GM18951 (cell line): ENCODE measurements around the gene PDLIM5.

Source experiments
- POLR2A ChIP-seq: IDR thresholded peaks from 4 replicates; pipeline ENCODE4 v1.6.1; 2011; ENCODE audit warnings: mild to moderate bottlenecking; ENCODE audit not compliant: insufficient read length, insufficient read depth; ENCODE audit errors: extremely low read depth
- in situ Hi-C: fragments of 300-500 bp; cut with MboI; formaldehyde crosslinking; loops from one replicate; pipeline ENCODE4 v1.12.0; 2022; ENCODE audit warnings: low sequenced_read_pairs, mixed read lengths, inconsistent platforms; ENCODE audit not compliant: unreplicated experiment

PDLIM5 gene

GRCh38 chr4:94413085-94413840, 38.5 kb upstream of the PDLIM5 start:
- no peak for TF ChIP-seq POLR2A
- in situ Hi-C loops = no loop called here

GRCh38 chr4:94414907-94415306, 36.8 kb upstream of the PDLIM5 start:
- in situ Hi-C loops = no loop called here
- no peak for TF ChIP-seq POLR2A

GRCh38 chr4:94415448-94415847, 36.3 kb upstream of the PDLIM5 start:
- in situ Hi-C loops = no loop called here
- no peak for TF ChIP-seq POLR2A

- in situ Hi-C loops = no loop called here
Observed at GRCh38 chr4:94416335-94416734, 35.4 kb upstream of the PDLIM5 start.

GRCh38 chr4:94416981-94417380, 34.8 kb upstream of the PDLIM5 start:
- in situ Hi-C loops = no loop called here
- no peak for TF ChIP-seq POLR2A

More at GRCh38 chr4:94416335-94416734, 35.4 kb upstream of the PDLIM5 start:
- TF ChIP-seq POLR2A = no peak

GRCh38 chr4:94419549-94419948, 32.2 kb upstream of the PDLIM5 start:
- in situ Hi-C loops = no loop called here

GRCh38 chr4:94419956-94420355, 31.8 kb upstream of the PDLIM5 start:
- no peak for TF ChIP-seq POLR2A
- in situ Hi-C loops = no loop called here

More at GRCh38 chr4:94419549-94419948, 32.2 kb upstream of the PDLIM5 start:
- TF ChIP-seq POLR2A = no peak

GRCh38 chr4:94420356-94420755, 31.4 kb upstream of the PDLIM5 start:
- in situ Hi-C loops = no loop called here
- TF ChIP-seq POLR2A = no peak

GRCh38 chr4:94426783-94427182, 25.0 kb upstream of the PDLIM5 start:
- in situ Hi-C loops = no loop called here
- TF ChIP-seq POLR2A = no peak

GRCh38 chr4:94428884-94429283, 22.9 kb upstream of the PDLIM5 start:
- in situ Hi-C loops = no loop called here
- TF ChIP-seq POLR2A = no peak

- in situ Hi-C loops = no loop called here
- TF ChIP-seq POLR2A = no peak
Observed at GRCh38 chr4:94430406-94430805, 21.3 kb upstream of the PDLIM5 start.

- in situ Hi-C loops = no loop called here
- TF ChIP-seq POLR2A = no peak
Observed at GRCh38 chr4:94431388-94431787, 20.4 kb upstream of the PDLIM5 start.

- no peak for TF ChIP-seq POLR2A
- in situ Hi-C loops = no loop called here
Observed at GRCh38 chr4:94434505-94434904, 17.2 kb upstream of the PDLIM5 start.

GRCh38 chr4:94435874-94436273, 15.9 kb upstream of the PDLIM5 start:
- TF ChIP-seq POLR2A = no peak
- in situ Hi-C loops = no loop called here
